HG03575 (cell line): ENCODE results near the gene ATP9B.

Experiments used
- ATAC-seq: cut with Tn5 transposase; IDR thresholded peaks from one replicate; pipeline ENCODE4 v1.9.1; 2021; ENCODE audit not compliant: unreplicated experiment, insufficient number of reproducible peaks, low FRiP score; ENCODE audit errors: extremely low read depth

ATP9B gene

GRCh38 chr18:79405781-79406575 lies 336.8 kb downstream of the ATP9B start:
- ATAC-seq = no peak

GRCh38 chr18:79406708-79407107 lies 337.5 kb downstream of the ATP9B start:
- ATAC-seq = no peak

GRCh38 chr18:79409313-79409712 lies 340.1 kb downstream of the ATP9B start:
- ATAC-seq = no peak

GRCh38 chr18:79410171-79410641 lies 341.0 kb downstream of the ATP9B start:
- no peak for ATAC-seq

GRCh38 chr18:79410731-79411613 lies 341.8 kb downstream of the ATP9B start:
- no peak for ATAC-seq

GRCh38 chr18:79411614-79412526 lies 342.7 kb downstream of the ATP9B start:
- no peak for ATAC-seq

- no peak for ATAC-seq
Observed at GRCh38 chr18:79413025-79413424, 343.8 kb downstream of the ATP9B start.

- no peak for ATAC-seq
Observed at GRCh38 chr18:79413426-79413825, 344.2 kb downstream of the ATP9B start.

GRCh38 chr18:79413901-79414300 lies 344.7 kb downstream of the ATP9B start:
- no peak for ATAC-seq

GRCh38 chr18:79416022-79416676 lies 347.0 kb downstream of the ATP9B start:
- no peak for ATAC-seq

- ATAC-seq = no peak
Observed at GRCh38 chr18:79416677-79417052, 347.5 kb downstream of the ATP9B start.

GRCh38 chr18:79418236-79418635 lies 349.0 kb downstream of the ATP9B start:
- no peak for ATAC-seq

- no peak for ATAC-seq
Observed at GRCh38 chr18:79418642-79419041, 349.4 kb downstream of the ATP9B start.

GRCh38 chr18:79420033-79420745 lies 351.0 kb downstream of the ATP9B start:
- ATAC-seq = no peak

GRCh38 chr18:79421275-79421857 lies 352.2 kb downstream of the ATP9B start:
- ATAC-seq = no peak

GRCh38 chr18:79422022-79422782 lies 353.0 kb downstream of the ATP9B start:
- ATAC-seq = peak; percentile 54

- ATAC-seq = no peak
Observed at GRCh38 chr18:79422783-79423165, 353.6 kb downstream of the ATP9B start.
